PC-9 (cell line): ENCODE data around the gene SAMD11. TPM values are rescaled to one million over a fixed set of nuclear protein-coding genes. Genes with fewer than 3 reads are reported as not detected.

Source experiments
- BruUV-seq: library from RNA; stranded (reverse); fragments of 400-500 nt; replicated peaks from 2 replicates; lab custom pipeline; 2021; lab: Mats Ljungman, UMichigan
- CTCF ChIA-PET: fragments of 300-600 bp; sonication (Branson Sonifier 250); formaldehyde crosslinking; loops from one replicate; lab custom pipeline; 2022; ENCODE audit warnings: antibody characterized with exemption; lab: Charles Lee
- POLR2A ChIA-PET: fragments of 300-600 bp; sonication (Branson Sonifier 250); formaldehyde crosslinking; loops from one replicate; lab custom pipeline; 2022; ENCODE audit warnings: antibody characterized with exemption; ENCODE audit not compliant: unreplicated experiment; lab: Charles Lee
- DNase-seq, 2 experiments: peaks; one replicate each; pipeline versions ENCODE4 v3.0.0 to v3.0.0-alpha.2; 2015 to 2022; ENCODE audit warnings: mixed read lengths in 1 of 2
- H2AFZ ChIP-seq: fragments of 200-600 bp; sonication (generic); 2 replicates; pipeline ENCODE4 v1.8.1; 2017; ENCODE audit warnings: antibody characterized with exemption
- H3F3A ChIP-seq: fragments of 200-600 bp; sonication (generic); 2 replicates; pipeline ENCODE4 v1.8.1; 2017; ENCODE audit warnings: antibody characterized with exemption, mild to moderate bottlenecking, low read depth; ENCODE audit not compliant: insufficient read depth
- H3K27ac ChIP-seq: fragments of 200-600 bp; sonication (generic); 2 replicates; pipeline ENCODE4 v1.6.1; 2016; ENCODE audit warnings: mixed run types
- H3K27me3 ChIP-seq: fragments of 200-600 bp; sonication (generic); 2 replicates; pipeline ENCODE4 v1.6.1; 2016; ENCODE audit warnings: low read depth, mixed run types; ENCODE audit not compliant: insufficient read depth
- H3K36me3 ChIP-seq: fragments of 200-600 bp; sonication (generic); 2 replicates; pipeline ENCODE4 v1.6.1; 2016; ENCODE audit warnings: low read depth, mixed run types
- H3K4me1 ChIP-seq: fragments of 200-600 bp; sonication (generic); replicated peaks from 2 replicates; pipeline ENCODE4 v1.6.1; 2016; ENCODE audit warnings: mixed run types; ENCODE audit not compliant: insufficient read depth
- H3K4me2 ChIP-seq: fragments of 200-600 bp; sonication (generic); 2 replicates; pipeline ENCODE4 v1.6.1; 2017; ENCODE audit warnings: mixed run types
- H3K4me3 ChIP-seq: fragments of 200-600 bp; sonication (generic); 2 replicates; pipeline ENCODE4 v1.6.1; 2016; ENCODE audit warnings: mixed run types
- H3K79me2 ChIP-seq: fragments of 200-600 bp; sonication (generic); 2 replicates; pipeline ENCODE4 v1.6.1; 2017; ENCODE audit warnings: low read depth, mixed run types
- H3K9me2 ChIP-seq: fragments of 200-600 bp; sonication (generic); 2 replicates; pipeline ENCODE4 v1.8.1; 2017; ENCODE audit warnings: mild to moderate bottlenecking; ENCODE audit not compliant: insufficient read depth
- H3K9me3 ChIP-seq: fragments of 200-600 bp; sonication (generic); 2 replicates; pipeline ENCODE4 v1.8.1; 2016; ENCODE audit warnings: low read depth; ENCODE audit not compliant: insufficient read depth
- H4K20me1 ChIP-seq: fragments of 200-600 bp; sonication (generic); 2 replicates; pipeline ENCODE4 v1.8.1; 2017; ENCODE audit not compliant: insufficient read depth
- CTCF ChIP-seq: fragments of 200-600 bp; sonication (generic); conservative IDR thresholded peaks from 2 replicates; pipeline ENCODE4 v1.6.1; 2017; ENCODE audit warnings: mixed run types, antibody characterized with exemption, mild to moderate bottlenecking, moderate library complexity
- EZH2 ChIP-seq: fragments of 200-600 bp; sonication (generic); IDR thresholded peaks from 2 replicates; pipeline ENCODE4 v1.8.0; 2017; ENCODE audit warnings: antibody characterized with exemption, low read depth
- intact Hi-C: fragments of 100-400 bp; cut with micrococcal nuclease; formaldehyde crosslinking; loops from one replicate; pipeline ENCODE4 v1.10.0; 2022; ENCODE audit not compliant: unreplicated experiment
- total RNA-seq: library from RNA; stranded (reverse); gene quantifications from 2 replicates; pipeline ENCODE4 v1.2.3, GENCODE V29; 2021

The SAMD11 gene
- total RNA-seq, 1 experiment from 2014 or later, result 0.59 TPM

GRCh38 chr1:980137-980571, 56.4 kb downstream of the SAMD11 start:
- BruUV-seq, result no TSS peak
- Histone ChIP-seq H3K27ac (no peak overlapping the region), H3K4me1 (peaks cover 7% of the 10 kb centered on the region), H4K20me1 (no peaks in the 10 kb centered on the region), H3K9me3 (no peaks in the 10 kb centered on the region), H2AFZ (no peak overlapping the region), H3F3A (peaks cover 33% of the 10 kb centered on the region), H3K36me3 (no peaks in the 10 kb centered on the region), H3K4me2 (no peak overlapping the region), H3K9me2 (no peaks in the 10 kb centered on the region), H3K27me3 (no peaks in the 10 kb centered on the region), H3K79me2 (no peaks in the 10 kb centered on the region), H3K4me3 (no peak overlapping the region)
- no peak for DNase-seq
- intact Hi-C loops, result loop anchor here (5.0 to 10.0 kb wide), 2 partner anchors 255 to 312 kb away; partner anchors contain the start of genes B3GALT6 and SDF4
- TF ChIP-seq EZH2 (no peak), CTCF (no peak)
- ChIA-PET CTCF (no interaction called here), POLR2A (no interaction called here)

- no peaks in the 10 kb centered on the region for H3K27me3 ChIP-seq
- POLR2A ChIA-PET, result no interaction called here
Observed at GRCh38 chr1:980602-981395, 57.1 kb downstream of the SAMD11 start.

More at GRCh38 chr1:980602-981395, 57.1 kb downstream of the SAMD11 start:
- no peak for DNase-seq
- Histone ChIP-seq H3K27ac (no peak overlapping the region), H3K4me3 (no peak overlapping the region), H3K9me3 (no peaks in the 10 kb centered on the region), H3K36me3 (no peaks in the 10 kb centered on the region), H3F3A (peaks cover 27% of the 10 kb centered on the region), H3K79me2 (no peaks in the 10 kb centered on the region), H4K20me1 (no peaks in the 10 kb centered on the region), H2AFZ (no peak overlapping the region), H3K4me1 (peaks cover under 1% of the 10 kb centered on the region; the same call in 1 of the 2 replicates), H3K9me2 (no peaks in the 10 kb centered on the region), H3K4me2 (no peak overlapping the region)
- intact Hi-C loops, result loop anchor here (5.0 to 10.0 kb wide), 2 partner anchors 254 to 312 kb away; partner anchors contain the start of genes B3GALT6 and SDF4
- no TSS peak for BruUV-seq
- TF ChIP-seq CTCF (no peak), EZH2 (no peak)
- CTCF ChIA-PET, result interaction anchor here (0.6 kb wide), 1 partner anchor 47 kb away, joined by 3 read pairs; no protein-coding TSS in a partner anchor
